ENCODE data around the gene ABCC2. TPM values are rescaled to one million over a fixed set of nuclear protein-coding genes. Genes with fewer than 3 reads are reported as not detected.
A peak's percentile ranks its signal among the peaks of the same experiment; 100 is the strongest.

ABCC2 gene
- polyA plus RNA-seq, 2 donors, result 0.20 to 0.35 TPM

GRCh38 chr10:99785646-99786045, 3.2 kb downstream of the ABCC2 start:
- Histone ChIP-seq H3K27ac (ENCODE audit: low read depth in 2 of 2, low read length in 1 of 2) (no peak overlapping the region), H3K9me3 (ENCODE audit: control insufficient read depth in 2 of 2, insufficient read depth in 1 of 2, low read depth in 1 of 2, low read length in 1 of 2) (no peaks in the 10 kb centered on the region), H3K4me1 (ENCODE audit: control insufficient read depth in 2 of 2, insufficient read depth in 2 of 2, low read length in 1 of 2) (no peaks in the 10 kb centered on the region), H3K4me3 (ENCODE audit: low read depth in 1 of 2, low read length in 2 of 2) (no peak overlapping the region), H3K27me3 (ENCODE audit: control insufficient read depth in 1 of 2, insufficient read depth in 2 of 2, low read length in 2 of 2) (no peaks in the 10 kb centered on the region), H3K36me3 (ENCODE audit: control insufficient read depth in 2 of 2, insufficient read depth in 2 of 2, low read length in 1 of 2) (no peaks in the 10 kb centered on the region)
- WGBS, 2 donors, result 90 to 91% methylated on average over 6 of the region's 6 CpGs

- 67 to 95% methylated on average over 5 of the region's 5 CpGs for WGBS, 2 donors
- no peaks in the 10 kb centered on the region for H3K27me3 ChIP-seq (ENCODE audit: control insufficient read depth in 1 of 2, insufficient read depth in 2 of 2, low read length in 2 of 2)
- no peaks in the 10 kb centered on the region for H3K36me3 ChIP-seq (ENCODE audit: control insufficient read depth in 2 of 2, insufficient read depth in 2 of 2, low read length in 1 of 2)
- H3K4me3 ChIP-seq (ENCODE audit: low read depth in 1 of 2, low read length in 2 of 2), result no peak overlapping the region
- H3K27ac ChIP-seq (ENCODE audit: low read depth in 2 of 2, low read length in 1 of 2), result no peak overlapping the region
- H3K4me1 ChIP-seq (ENCODE audit: control insufficient read depth in 2 of 2, insufficient read depth in 2 of 2, low read length in 1 of 2), result no peaks in the 10 kb centered on the region
- H3K9me3 ChIP-seq (ENCODE audit: control insufficient read depth in 2 of 2, insufficient read depth in 1 of 2, low read depth in 1 of 2, low read length in 1 of 2), result no peaks in the 10 kb centered on the region
These were observed 4.9 kb downstream of the ABCC2 start for GRCh38 chr10:99787311-99787710.

GRCh38 chr10:99787782-99788445, 5.5 kb downstream of the ABCC2 start:
- Histone ChIP-seq H3K27me3 (ENCODE audit: control insufficient read depth in 1 of 2, insufficient read depth in 2 of 2, low read length in 2 of 2) (no peaks in the 10 kb centered on the region), H3K4me3 (ENCODE audit: low read depth in 1 of 2, low read length in 2 of 2) (no peak overlapping the region), H3K36me3 (ENCODE audit: control insufficient read depth in 2 of 2, insufficient read depth in 2 of 2, low read length in 1 of 2) (no peaks in the 10 kb centered on the region), H3K4me1 (ENCODE audit: control insufficient read depth in 2 of 2, insufficient read depth in 2 of 2, low read length in 1 of 2) (no peaks in the 10 kb centered on the region), H3K9me3 (ENCODE audit: control insufficient read depth in 2 of 2, insufficient read depth in 1 of 2, low read depth in 1 of 2, low read length in 1 of 2) (no peaks in the 10 kb centered on the region), H3K27ac (ENCODE audit: low read depth in 2 of 2, low read length in 1 of 2) (no peak overlapping the region)
- WGBS, 2 donors, result 84 to 93% methylated on average over 7 of the region's 7 CpGs

GRCh38 chr10:99788598-99789256, 6.3 kb downstream of the ABCC2 start:
- no peaks in the 10 kb centered on the region for H3K9me3 ChIP-seq (ENCODE audit: control insufficient read depth in 2 of 2, insufficient read depth in 1 of 2, low read depth in 1 of 2, low read length in 1 of 2)
- peak overlapping the region; percentile 33 to 53 for H3K27ac ChIP-seq (ENCODE audit: low read depth in 2 of 2, low read length in 1 of 2)
- no peaks in the 10 kb centered on the region for H3K27me3 ChIP-seq (ENCODE audit: control insufficient read depth in 1 of 2, insufficient read depth in 2 of 2, low read length in 2 of 2)
- no peak overlapping the region for H3K4me3 ChIP-seq (ENCODE audit: low read depth in 1 of 2, low read length in 2 of 2)
- H3K4me1 ChIP-seq (ENCODE audit: control insufficient read depth in 2 of 2, insufficient read depth in 2 of 2, low read length in 1 of 2), result no peaks in the 10 kb centered on the region
- WGBS, 2 donors, result 57 to 67% methylated on average over 6 of the region's 6 CpGs
- no peaks in the 10 kb centered on the region for H3K36me3 ChIP-seq (ENCODE audit: control insufficient read depth in 2 of 2, insufficient read depth in 2 of 2, low read length in 1 of 2)

- H3K9me3 ChIP-seq (ENCODE audit: control insufficient read depth in 2 of 2, insufficient read depth in 1 of 2, low read depth in 1 of 2, low read length in 1 of 2), result no peaks in the 10 kb centered on the region
- no peak overlapping the region for H3K27ac ChIP-seq (ENCODE audit: low read depth in 2 of 2, low read length in 1 of 2)
- H3K4me1 ChIP-seq (ENCODE audit: control insufficient read depth in 2 of 2, insufficient read depth in 2 of 2, low read length in 1 of 2), result no peaks in the 10 kb centered on the region
- 91 to 95% methylated on average over 3 of the region's 3 CpGs for WGBS, 2 donors
- H3K27me3 ChIP-seq (ENCODE audit: control insufficient read depth in 1 of 2, insufficient read depth in 2 of 2, low read length in 2 of 2), result no peaks in the 10 kb centered on the region
- no peak overlapping the region for H3K4me3 ChIP-seq (ENCODE audit: low read depth in 1 of 2, low read length in 2 of 2)
- H3K36me3 ChIP-seq (ENCODE audit: control insufficient read depth in 2 of 2, insufficient read depth in 2 of 2, low read length in 1 of 2), result no peaks in the 10 kb centered on the region
These were observed 9.4 kb downstream of the ABCC2 start for GRCh38 chr10:99791831-99792230.

- no peak overlapping the region for H3K27ac ChIP-seq (ENCODE audit: low read depth in 2 of 2, low read length in 1 of 2)
- no peaks in the 10 kb centered on the region for H3K27me3 ChIP-seq (ENCODE audit: control insufficient read depth in 1 of 2, insufficient read depth in 2 of 2, low read length in 2 of 2)
- no peak overlapping the region for H3K4me3 ChIP-seq (ENCODE audit: low read depth in 1 of 2, low read length in 2 of 2)
- H3K36me3 ChIP-seq (ENCODE audit: control insufficient read depth in 2 of 2, insufficient read depth in 2 of 2, low read length in 1 of 2), result no peaks in the 10 kb centered on the region
- WGBS, 2 donors, result 91% methylated on average over 4 of the region's 4 CpGs
- H3K4me1 ChIP-seq (ENCODE audit: control insufficient read depth in 2 of 2, insufficient read depth in 2 of 2, low read length in 1 of 2), result no peaks in the 10 kb centered on the region
- H3K9me3 ChIP-seq (ENCODE audit: control insufficient read depth in 2 of 2, insufficient read depth in 1 of 2, low read depth in 1 of 2, low read length in 1 of 2), result no peaks in the 10 kb centered on the region
These were observed 11.4 kb downstream of the ABCC2 start for GRCh38 chr10:99793819-99794218.

GRCh38 chr10:99796928-99797327, 14.5 kb downstream of the ABCC2 start:
- H3K27ac ChIP-seq (ENCODE audit: low read depth in 2 of 2, low read length in 1 of 2), result no peak overlapping the region
- H3K4me3 ChIP-seq (ENCODE audit: low read depth in 1 of 2, low read length in 2 of 2), result no peak overlapping the region
- no peaks in the 10 kb centered on the region for H3K4me1 ChIP-seq (ENCODE audit: control insufficient read depth in 2 of 2, insufficient read depth in 2 of 2, low read length in 1 of 2)
- H3K27me3 ChIP-seq (ENCODE audit: control insufficient read depth in 1 of 2, insufficient read depth in 2 of 2, low read length in 2 of 2), result no peaks in the 10 kb centered on the region
- H3K9me3 ChIP-seq (ENCODE audit: control insufficient read depth in 2 of 2, insufficient read depth in 1 of 2, low read depth in 1 of 2, low read length in 1 of 2), result no peaks in the 10 kb centered on the region
- H3K36me3 ChIP-seq (ENCODE audit: control insufficient read depth in 2 of 2, insufficient read depth in 2 of 2, low read length in 1 of 2), result no peaks in the 10 kb centered on the region
- 92 to 94% methylated on average over 6 of the region's 6 CpGs for WGBS, 2 donors

GRCh38 chr10:99798031-99798430, 15.6 kb downstream of the ABCC2 start:
- H3K4me1 ChIP-seq (ENCODE audit: control insufficient read depth in 2 of 2, insufficient read depth in 2 of 2, low read length in 1 of 2), result no peaks in the 10 kb centered on the region
- H3K36me3 ChIP-seq (ENCODE audit: control insufficient read depth in 2 of 2, insufficient read depth in 2 of 2, low read length in 1 of 2), result no peaks in the 10 kb centered on the region
- H3K27ac ChIP-seq (ENCODE audit: low read depth in 2 of 2, low read length in 1 of 2), result no peak overlapping the region
- WGBS, 2 donors, result 91 to 93% methylated on average over 4 of the region's 4 CpGs
- no peak overlapping the region for H3K4me3 ChIP-seq (ENCODE audit: low read depth in 1 of 2, low read length in 2 of 2)
- no peaks in the 10 kb centered on the region for H3K9me3 ChIP-seq (ENCODE audit: control insufficient read depth in 2 of 2, insufficient read depth in 1 of 2, low read depth in 1 of 2, low read length in 1 of 2)
- no peaks in the 10 kb centered on the region for H3K27me3 ChIP-seq (ENCODE audit: control insufficient read depth in 1 of 2, insufficient read depth in 2 of 2, low read length in 2 of 2)

GRCh38 chr10:99798920-99799319, 16.5 kb downstream of the ABCC2 start:
- 86 to 96% methylated on average over 3 of the region's 3 CpGs for WGBS, 2 donors
- Histone ChIP-seq H3K4me1 (ENCODE audit: control insufficient read depth in 2 of 2, insufficient read depth in 2 of 2, low read length in 1 of 2) (no peaks in the 10 kb centered on the region), H3K27ac (ENCODE audit: low read depth in 2 of 2, low read length in 1 of 2) (no peak overlapping the region), H3K9me3 (ENCODE audit: control insufficient read depth in 2 of 2, insufficient read depth in 1 of 2, low read depth in 1 of 2, low read length in 1 of 2) (no peaks in the 10 kb centered on the region), H3K36me3 (ENCODE audit: control insufficient read depth in 2 of 2, insufficient read depth in 2 of 2, low read length in 1 of 2) (no peaks in the 10 kb centered on the region), H3K27me3 (ENCODE audit: control insufficient read depth in 1 of 2, insufficient read depth in 2 of 2, low read length in 2 of 2) (no peaks in the 10 kb centered on the region), H3K4me3 (ENCODE audit: low read depth in 1 of 2, low read length in 2 of 2) (no peak overlapping the region)

GRCh38 chr10:99799613-99800012, 17.2 kb downstream of the ABCC2 start:
- Histone ChIP-seq H3K27me3 (ENCODE audit: control insufficient read depth in 1 of 2, insufficient read depth in 2 of 2, low read length in 2 of 2) (no peaks in the 10 kb centered on the region), H3K36me3 (ENCODE audit: control insufficient read depth in 2 of 2, insufficient read depth in 2 of 2, low read length in 1 of 2) (no peaks in the 10 kb centered on the region), H3K4me1 (ENCODE audit: control insufficient read depth in 2 of 2, insufficient read depth in 2 of 2, low read length in 1 of 2) (no peaks in the 10 kb centered on the region), H3K27ac (ENCODE audit: low read depth in 2 of 2, low read length in 1 of 2) (no peak overlapping the region), H3K4me3 (ENCODE audit: low read depth in 1 of 2, low read length in 2 of 2) (no peak overlapping the region), H3K9me3 (ENCODE audit: control insufficient read depth in 2 of 2, insufficient read depth in 1 of 2, low read depth in 1 of 2, low read length in 1 of 2) (no peaks in the 10 kb centered on the region)
- 87 to 88% methylated on average over 4 of the region's 4 CpGs for WGBS, 2 donors
